Measurements from ENCODE around the gene POU2AF1.
"Not testable (repeated sequence)": the region's sequence is repeated elsewhere in the genome, so short reads cannot be mapped to it uniquely, and the experiment has no call there.

POU2AF1 gene

DNA sequence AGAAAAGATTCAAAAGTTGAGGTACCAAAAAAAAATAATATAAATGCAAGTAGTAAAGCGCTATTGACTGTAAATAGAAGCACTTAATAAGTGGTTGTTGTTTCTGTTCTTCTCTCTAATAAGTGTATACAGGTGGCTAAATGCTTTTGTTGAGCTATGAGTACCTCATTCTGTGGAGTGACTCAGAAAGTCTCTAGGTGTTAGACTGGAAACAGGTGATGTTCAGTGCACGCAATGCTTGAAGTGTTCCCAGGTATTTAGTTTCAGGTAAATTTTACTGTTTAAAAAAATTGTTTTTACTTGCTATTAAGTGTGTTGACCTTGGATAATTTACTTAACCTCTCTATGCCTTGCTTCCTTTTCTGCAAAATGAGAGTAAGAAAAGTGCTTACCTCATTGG lies 56.5 kb downstream of the POU2AF1 start:
- no peak for DNase-seq

GRCh38 chr11:111320728-111321568 lies 58.1 kb downstream of the POU2AF1 start:
- DNase-seq: peak in 2 of 58 donors; percentile 2 to 7

DNA sequence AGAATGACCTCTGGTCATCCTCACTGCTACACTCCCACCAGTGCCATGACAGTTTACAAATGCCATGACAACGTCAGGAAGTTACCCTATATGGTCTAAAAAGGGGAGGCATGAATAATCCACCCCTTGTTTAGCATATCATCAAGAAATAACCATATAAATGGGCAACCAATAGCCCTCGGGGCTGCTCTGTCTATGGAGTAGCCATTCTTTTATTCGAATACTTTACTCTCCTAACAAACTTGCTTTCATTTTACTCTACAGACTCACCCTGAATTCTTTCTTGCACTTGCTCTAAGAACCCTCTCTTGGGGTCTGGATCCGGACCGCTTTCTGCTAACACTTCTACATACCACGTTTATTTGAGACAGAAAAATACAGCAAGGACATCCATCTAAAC lies 58.9 kb downstream of the POU2AF1 start:
- not testable (repeated sequence) for DNase-seq

DNA sequence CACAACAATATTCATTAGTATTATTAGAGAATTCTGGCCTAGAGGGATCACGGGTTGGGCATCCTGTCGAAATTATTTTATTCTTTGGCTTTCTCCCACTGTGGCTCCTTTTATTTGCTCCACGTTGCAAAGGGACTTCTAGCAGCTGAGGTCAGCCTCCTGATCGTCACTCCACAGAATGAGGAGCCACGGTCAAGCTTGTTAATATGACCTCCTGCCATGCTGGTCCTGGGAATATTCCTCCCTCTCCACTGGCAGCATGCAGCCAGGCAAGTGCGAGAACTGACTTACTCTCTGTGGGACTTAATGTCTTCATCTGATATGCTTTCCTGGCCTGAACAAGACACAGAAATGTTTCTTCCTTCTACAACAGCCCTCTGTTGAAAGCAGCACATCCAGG lies 59.8 kb downstream of the POU2AF1 start:
- DNase-seq: no peak

- DNase-seq: no peak
These were observed 67.0 kb downstream of the POU2AF1 start for GRCh38 chr11:111312076-111312475.

DNA sequence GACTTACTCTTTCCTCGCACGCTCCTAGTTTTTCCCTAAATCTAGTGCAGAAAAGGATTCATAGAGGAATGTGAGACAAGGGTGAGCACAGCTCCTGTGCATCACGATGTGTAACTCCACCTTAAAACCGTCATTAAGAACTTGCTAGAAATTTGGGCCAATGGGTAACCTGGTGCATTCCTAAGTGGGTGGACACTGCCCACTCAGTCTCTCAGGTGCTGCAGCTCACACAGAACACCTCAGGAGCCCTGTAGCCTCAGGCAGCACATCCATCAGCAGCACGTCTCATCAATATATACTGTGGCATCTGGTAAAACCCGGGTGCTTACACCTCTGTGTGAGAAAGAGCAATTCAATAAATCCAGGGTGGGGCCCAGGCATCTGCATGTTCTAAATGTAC lies 68.4 kb downstream of the POU2AF1 start:
- DNase-seq: no peak

- DNase-seq: no peak
These were observed 69.0 kb downstream of the POU2AF1 start for GRCh38 chr11:111310088-111310487.

DNA sequence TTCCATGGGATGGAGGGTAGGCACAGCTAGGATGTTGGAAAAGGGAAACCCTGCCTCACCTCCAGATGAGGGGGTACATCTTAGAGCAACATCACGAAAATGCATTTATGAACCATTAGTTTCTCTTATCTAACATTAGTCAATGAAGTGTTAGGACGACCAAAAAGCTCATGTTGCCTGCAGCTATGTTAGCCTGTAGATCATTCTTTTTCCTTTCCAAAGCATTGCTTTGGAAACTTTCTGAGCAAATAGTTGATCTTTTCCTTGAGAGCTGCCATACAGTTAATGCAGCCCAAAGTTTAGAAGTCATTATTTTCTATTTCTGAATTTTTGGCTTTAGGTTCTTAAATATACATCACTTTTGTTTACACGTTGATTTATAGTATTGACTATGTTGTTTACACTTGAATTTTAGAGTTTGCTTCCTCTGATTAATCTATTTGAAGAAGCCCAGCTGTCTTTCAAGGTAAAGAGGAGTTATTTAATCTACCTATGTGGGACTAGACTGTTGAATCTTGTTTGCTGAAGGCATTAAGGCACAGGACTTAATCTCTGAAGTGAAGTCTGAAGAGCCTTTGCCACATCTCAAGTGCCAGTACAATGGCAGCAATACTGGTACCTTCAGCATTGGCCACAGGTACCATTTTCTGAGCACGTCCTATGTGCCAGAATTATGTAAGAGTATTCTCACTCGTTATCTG lies 69.7 kb downstream of the POU2AF1 start:
- no peak for DNase-seq

DNA sequence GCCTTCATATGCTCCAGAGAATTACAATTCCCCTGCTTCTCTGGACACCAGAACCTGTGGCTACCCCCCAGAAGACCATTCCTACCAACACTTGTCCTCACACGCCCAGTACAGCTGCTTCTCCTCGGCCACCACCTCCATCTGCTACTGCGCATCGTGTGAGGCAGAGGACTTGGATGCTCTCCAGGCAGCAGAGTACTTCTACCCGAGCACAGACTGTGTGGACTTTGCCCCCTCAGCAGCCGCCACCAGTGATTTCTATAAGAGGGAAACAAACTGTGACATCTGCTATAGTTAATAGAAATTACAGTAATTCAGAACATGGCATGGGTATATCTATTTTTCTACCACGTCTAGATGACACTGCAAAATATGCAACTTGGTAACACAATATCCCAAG lies 70.9 kb downstream of the POU2AF1 start:
- DNase-seq: no peak

GRCh38 chr11:111307472-111308108 lies 71.5 kb downstream of the POU2AF1 start:
- no peak for DNase-seq

DNA sequence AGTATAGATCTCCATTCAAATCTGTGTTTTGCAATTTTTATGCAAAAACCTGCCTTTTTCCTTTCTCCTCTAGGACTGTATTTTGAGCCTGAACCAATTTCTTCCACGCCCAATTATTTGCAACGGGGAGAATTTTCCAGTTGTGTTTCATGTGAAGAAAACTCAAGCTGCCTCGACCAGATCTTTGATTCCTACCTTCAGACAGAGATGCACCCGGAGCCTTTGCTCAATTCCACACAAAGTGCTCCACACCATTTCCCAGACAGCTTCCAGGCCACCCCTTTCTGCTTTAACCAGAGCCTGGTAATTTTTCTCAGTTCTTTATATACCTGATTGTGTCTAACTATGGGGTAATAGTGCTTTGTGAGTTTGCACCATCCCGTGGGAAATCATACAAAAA lies 72.8 kb downstream of the POU2AF1 start:
- no peak for DNase-seq

GRCh38 chr11:111305876-111306275 lies 73.2 kb downstream of the POU2AF1 start:
- DNase-seq: no peak

- DNase-seq: no peak
These were observed 73.8 kb downstream of the POU2AF1 start for GRCh38 chr11:111305162-111305802.

DNA sequence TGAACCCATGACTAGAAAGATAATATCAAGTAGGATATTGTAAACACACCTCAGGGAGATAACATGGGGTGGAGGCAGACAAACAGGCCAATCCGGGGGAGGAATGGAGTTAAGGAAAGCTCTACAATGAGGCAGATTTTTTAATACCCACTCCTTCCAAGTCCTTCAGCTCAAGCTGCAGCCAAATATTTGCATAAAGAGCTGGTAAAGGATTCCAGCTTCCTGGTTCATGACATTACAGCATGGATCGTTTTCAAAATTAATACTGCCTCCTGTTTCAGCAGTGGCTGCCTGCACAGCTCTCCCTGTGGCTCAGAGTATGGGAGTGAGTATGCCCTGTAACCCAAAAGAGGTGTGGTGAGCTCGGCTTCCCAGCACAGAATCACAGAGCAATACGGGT lies 75.6 kb downstream of the POU2AF1 start:
- DNase-seq: no peak

DNA sequence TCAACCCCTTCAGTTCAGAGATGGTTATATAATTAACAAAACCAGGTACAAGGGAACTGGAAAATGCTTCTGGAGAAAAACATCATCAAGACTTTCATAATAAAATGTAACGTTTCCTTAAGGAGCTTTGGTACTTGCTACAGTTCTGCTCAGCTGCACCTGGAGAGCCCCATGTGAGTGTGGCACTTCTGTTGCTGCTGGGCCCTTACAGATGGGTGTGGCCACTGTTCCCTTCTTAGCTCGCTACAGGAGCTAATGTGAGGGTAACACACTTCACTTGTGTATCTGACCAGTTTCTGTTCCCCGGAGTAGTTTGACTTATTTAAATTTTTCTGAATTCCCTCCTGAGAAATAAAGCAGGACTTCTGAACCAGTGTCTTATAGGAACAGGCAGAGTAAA lies 76.8 kb downstream of the POU2AF1 start:
- no peak for DNase-seq
